ENCODE data around the gene CRIP1. TPM values are rescaled to one million over a fixed set of nuclear protein-coding genes. Genes with fewer than 3 reads are reported as not detected.

CRIP1 gene
- total and polyA plus RNA-seq, 2 donors (not counting 3 experiments of a cell fraction or from before 2014, with no cell fraction given), result 3.1 to 8.1 TPM

GRCh38 chr14:105467249-105467941 is 19.3 kb upstream of the CRIP1 start:
- no peaks in the 10 kb centered on the region for H3K9me3 ChIP-seq (replicated peaks; ENCODE audit: control insufficient read depth, insufficient read depth, low read length)
- dilution Hi-C loops (cut with MboI; ENCODE audit: extremely low pct_ligation_motif_present, low sequenced_read_pairs) (no loop called here), intact Hi-C loops (cut with micrococcal nuclease) (no loop called here)
- H4K20me1 ChIP-seq (replicated peaks; ENCODE audit: control insufficient read depth, extremely low read depth, insufficient read depth, low read length), result no peaks in the 10 kb centered on the region
- H3K4me2 ChIP-seq (ENCODE audit: insufficient read depth, low read length), result no peak overlapping the region
- no peak overlapping the region for H3K9ac ChIP-seq (replicated peaks; ENCODE audit: extremely low read depth, insufficient read depth, low read length)
- no peak overlapping the region for H3K27ac ChIP-seq (ENCODE audit: insufficient read depth, low read depth, low read length)
- no peak overlapping the region for H3K4me3 ChIP-seq (replicated peaks in 1 of 3; ENCODE audit: insufficient read depth in 1 of 3, low read depth in 1 of 3, low read length in 3 of 3)
- TF ChIP-seq MAX (IDR thresholded peaks at IDR 0.05; ENCODE audit: insufficient read depth, insufficient read length) (no peak), JUN (IDR thresholded peaks at IDR 0.05; ENCODE audit: borderline replicate concordance, insufficient read depth, insufficient read length, low read depth) (no peak), POLR2AphosphoS5 (IDR thresholded peaks at IDR 0.05; ENCODE audit: insufficient read depth, low read depth, low read length) (no peak), MYC (IDR thresholded peaks at IDR 0.05; ENCODE audit: low read depth, low read length) (no peak), EZH2 (IDR thresholded peaks at IDR 0.05; ENCODE audit: borderline replicate concordance, low read depth, low read length, severe bottlenecking) (no peak), GATA2 (IDR thresholded peaks at IDR 0.05; ENCODE audit: insufficient read depth, insufficient read length, low read depth, low read length) (no peak), POLR2A (IDR thresholded peaks at IDR 0.05; ENCODE audit: low read depth, low read length) (no peak), FOS (IDR thresholded peaks at IDR 0.05; ENCODE audit: borderline replicate concordance, insufficient read depth, low read length) (no peak)
- TF ChIP-seq, protein P1, sequence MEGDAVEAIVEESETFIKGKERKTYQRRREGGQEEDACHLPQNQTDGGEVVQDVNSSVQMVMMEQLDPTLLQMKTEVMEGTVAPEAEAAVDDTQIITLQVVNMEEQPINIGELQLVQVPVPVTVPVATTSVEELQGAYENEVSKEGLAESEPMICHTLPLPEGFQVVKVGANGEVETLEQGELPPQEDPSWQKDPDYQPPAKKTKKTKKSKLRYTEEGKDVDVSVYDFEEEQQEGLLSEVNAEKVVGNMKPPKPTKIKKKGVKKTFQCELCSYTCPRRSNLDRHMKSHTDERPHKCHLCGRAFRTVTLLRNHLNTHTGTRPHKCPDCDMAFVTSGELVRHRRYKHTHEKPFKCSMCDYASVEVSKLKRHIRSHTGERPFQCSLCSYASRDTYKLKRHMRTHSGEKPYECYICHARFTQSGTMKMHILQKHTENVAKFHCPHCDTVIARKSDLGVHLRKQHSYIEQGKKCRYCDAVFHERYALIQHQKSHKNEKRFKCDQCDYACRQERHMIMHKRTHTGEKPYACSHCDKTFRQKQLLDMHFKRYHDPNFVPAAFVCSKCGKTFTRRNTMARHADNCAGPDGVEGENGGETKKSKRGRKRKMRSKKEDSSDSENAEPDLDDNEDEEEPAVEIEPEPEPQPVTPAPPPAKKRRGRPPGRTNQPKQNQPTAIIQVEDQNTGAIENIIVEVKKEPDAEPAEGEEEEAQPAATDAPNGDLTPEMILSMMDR (IDR thresholded peaks at IDR 0.05; ENCODE audit: extremely low read depth in 1 of 2, insufficient read depth in 1 of 2, low read depth in 1 of 2, low read length in 2 of 2), result no peak
- H3K79me2 ChIP-seq (ENCODE audit: control insufficient read depth, insufficient read depth, low read length), result no peaks in the 10 kb centered on the region
- DNase-seq (ENCODE audit: low read depth, low spot score) (no peak), FAIRE-seq (no peak)
- ChIA-PET POLR2A (no interaction called here), CTCF (interaction anchor here (1.2 to 6.3 kb wide), 2 partner anchors 9 to 14 kb away, joined by 3 to 53 read pairs; no protein-coding TSS in a partner anchor)
- peaks cover 10 to 51% of the 10 kb centered on the region in 2 experiments for H3K36me3 ChIP-seq (ENCODE audit: control insufficient read depth in 2 of 2, extremely low read depth in 1 of 2, insufficient read depth in 2 of 2, low read length in 2 of 2)
- no peaks in the 10 kb centered on the region for H3K9me1 ChIP-seq (replicated peaks; ENCODE audit: control insufficient read depth, extremely low read depth, insufficient read depth, low read length)
- no peaks in the 10 kb centered on the region for H3K27me3 ChIP-seq (ENCODE audit: control insufficient read depth in 2 of 2, insufficient read depth in 2 of 2, low read length in 2 of 2)
- BruUV-seq (replicated peaks), result no TSS peak
- no peak overlapping the region for H2AFZ ChIP-seq (ENCODE audit: low read depth, low read length)
- H3K4me1 ChIP-seq (ENCODE audit: control insufficient read depth, extremely low read depth, insufficient read depth, low read length), result no peaks in the 10 kb centered on the region

All from endothelial cell of umbilical vein (primary cell).